GM18498 (cell line): Measurements from ENCODE around the gene ERF.
A peak's percentile ranks its signal among the peaks of the same experiment; 100 is the strongest.
"Not testable (repeated sequence)": the region's sequence is repeated elsewhere in the genome, so short reads cannot be mapped to it uniquely, and the experiment has no call there.

ENCODE experiments used
- ATAC-seq: cut with Tn5 transposase; IDR thresholded peaks from one replicate; pipeline ENCODE4 v1.9.1; 2021; ENCODE audit warnings: mild to moderate bottlenecking, moderate library complexity; ENCODE audit not compliant: unreplicated experiment

The ERF gene

GRCh38 chr19:42276284-42276683, 21.4 kb upstream of the ERF start:
- ATAC-seq, result no peak

DNA sequence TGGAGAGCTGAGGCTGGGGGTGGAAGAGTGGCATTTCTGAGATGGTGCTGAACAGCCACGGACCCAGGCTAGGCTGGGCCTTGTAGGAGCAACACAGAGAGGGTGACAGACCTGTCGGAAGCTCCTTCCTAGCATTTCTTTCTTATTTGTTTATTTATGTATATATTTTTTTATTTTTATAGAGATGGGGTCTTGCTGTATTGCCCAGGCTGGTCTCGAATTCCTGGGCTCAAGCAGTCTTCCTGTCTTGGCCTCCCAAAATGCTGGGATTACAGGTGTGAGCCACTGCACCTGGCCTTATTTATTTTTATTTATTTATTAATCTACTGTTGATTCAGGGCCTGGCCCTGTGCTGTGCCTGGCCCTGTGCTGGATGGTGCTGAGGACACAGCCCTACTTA, 20.6 kb upstream of the ERF start:
- no peak for ATAC-seq

GRCh38 chr19:42275103-42275502, 20.2 kb upstream of the ERF start:
- ATAC-seq, result no peak

DNA sequence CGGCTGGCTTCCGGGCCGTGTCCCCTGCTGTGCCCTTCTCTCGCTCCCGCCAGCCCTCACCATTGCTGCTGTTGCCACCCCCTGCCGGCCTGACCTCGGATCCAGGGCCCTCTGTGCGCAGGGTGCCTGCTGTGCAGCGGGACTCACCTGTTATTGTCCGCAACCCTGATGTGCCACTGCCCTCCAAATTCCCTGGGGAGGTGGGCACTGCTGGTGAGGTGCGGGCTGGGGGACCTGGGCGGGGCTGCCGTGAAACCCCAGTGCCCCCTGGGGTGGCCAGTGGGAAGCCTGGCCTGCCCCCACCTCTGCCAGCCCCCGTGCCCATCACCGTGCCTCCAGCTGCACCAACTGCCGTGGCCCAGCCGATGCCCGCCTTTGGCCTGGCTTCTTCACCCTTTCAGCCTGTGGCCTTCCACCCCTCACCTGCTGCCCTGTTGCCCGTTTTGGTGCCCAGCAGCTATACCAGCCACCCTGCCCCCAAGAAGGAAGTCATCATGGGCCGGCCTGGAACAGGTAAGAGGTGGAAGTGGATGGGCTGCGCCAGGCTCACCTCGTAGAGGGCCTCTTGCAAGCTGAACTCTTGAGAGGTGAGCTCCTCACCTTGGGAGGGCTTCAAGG, 19.2 kb upstream of the ERF start:
- no peak for ATAC-seq

- ATAC-seq, result no peak
Observed at GRCh38 chr19:42273407-42274064, 18.6 kb upstream of the ERF start.

GRCh38 chr19:42272989-42273406, 18.1 kb upstream of the ERF start:
- ATAC-seq, result no peak

- no peak for ATAC-seq
Observed at GRCh38 chr19:42272535-42272897, 17.6 kb upstream of the ERF start.

GRCh38 chr19:42271861-42272534, 17.1 kb upstream of the ERF start:
- ATAC-seq, result no peak

GRCh38 chr19:42271045-42271419, 16.1 kb upstream of the ERF start:
- ATAC-seq, result no peak

GRCh38 chr19:42270346-42271044, 15.6 kb upstream of the ERF start:
- no peak for ATAC-seq

- no peak for ATAC-seq
Observed at GRCh38 chr19:42269478-42270345, 14.8 kb upstream of the ERF start.

GRCh38 chr19:42268704-42269477, 14.0 kb upstream of the ERF start, which contains the start of gene CIC:
Gene CIC, plus strand, starts transcription at chr19:42269252. Its CDS starts 2,532 bp downstream, at chr19:42271784.
- peak; percentile 80 for ATAC-seq

DNA sequence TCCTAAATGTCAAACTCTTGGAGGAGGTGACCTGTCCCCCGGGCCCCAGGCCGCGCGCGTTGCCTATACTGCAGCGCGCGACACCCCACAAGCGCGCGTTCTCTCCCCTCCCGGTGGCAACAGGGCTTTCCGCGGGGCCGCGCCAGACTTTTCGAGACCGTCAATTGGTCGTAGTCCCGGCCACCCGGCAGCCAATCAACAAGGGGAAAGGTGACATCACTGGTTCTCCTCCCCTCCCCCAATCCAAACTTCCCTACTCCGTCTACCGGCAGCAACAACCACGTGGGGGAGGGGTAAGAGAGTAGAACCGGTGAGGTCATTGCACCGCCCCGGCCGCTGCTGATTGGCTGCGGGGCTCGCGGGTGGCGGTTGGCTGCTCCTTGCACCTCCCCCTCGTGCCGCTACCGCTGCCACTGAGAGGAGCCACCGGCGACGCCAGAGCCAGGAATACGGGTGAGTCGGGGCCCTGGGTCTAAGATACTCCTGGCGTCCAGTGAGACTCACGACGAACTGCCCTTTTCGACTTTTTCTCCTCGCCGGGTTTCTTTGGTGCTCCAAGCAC, 13.3 kb upstream of the ERF start:
- ATAC-seq, result peak; percentile 65

DNA sequence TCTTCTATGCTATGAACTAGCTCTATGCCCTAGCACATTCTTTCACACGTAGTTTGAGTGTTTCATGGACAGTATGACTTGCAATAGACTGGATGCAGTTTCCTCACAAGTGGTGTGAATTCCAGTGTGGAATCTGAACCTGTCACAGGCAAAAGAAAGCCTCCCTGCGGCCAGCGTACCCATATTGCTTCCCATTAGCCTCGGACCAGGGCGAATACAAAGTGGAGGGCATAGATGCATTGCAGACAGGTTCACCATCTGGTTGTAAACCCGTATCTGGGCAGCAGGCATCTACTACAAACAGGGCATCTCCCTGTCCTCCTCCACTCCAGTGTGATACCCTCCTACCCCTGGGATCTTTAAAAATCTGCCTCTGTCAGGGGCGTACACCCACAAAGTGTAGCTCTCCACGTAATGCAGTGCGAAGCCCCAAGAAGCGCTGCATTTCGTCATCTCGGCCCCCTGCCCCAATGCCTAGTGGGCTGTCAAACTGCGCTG, 12.8 kb upstream of the ERF start:
- ATAC-seq, result no peak

GRCh38 chr19:42266928-42267603, 12.1 kb upstream of the ERF start:
- ATAC-seq, result not testable (repeated sequence)

DNA sequence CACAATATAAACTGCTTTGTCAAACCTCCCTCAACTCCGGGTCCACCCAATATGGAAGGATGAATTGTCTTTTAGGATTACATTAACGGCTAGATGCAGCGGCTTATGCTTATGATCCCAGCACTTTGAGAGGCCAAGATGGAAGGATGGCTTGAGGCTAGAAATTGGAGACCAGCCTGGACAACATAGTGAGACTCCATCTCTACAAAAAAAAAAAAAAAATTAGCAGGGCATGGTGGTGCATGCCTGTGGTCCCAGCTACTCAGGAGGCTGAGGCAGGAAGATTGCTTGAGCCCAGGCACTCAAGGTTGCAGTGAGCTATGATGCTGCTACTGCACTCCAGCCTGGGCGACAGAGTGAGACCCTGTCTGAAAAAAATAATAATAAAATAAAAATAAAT, 11.2 kb upstream of the ERF start:
- ATAC-seq, result not testable (repeated sequence)

- no peak for ATAC-seq
Observed at GRCh38 chr19:42261763-42262162, 6.8 kb upstream of the ERF start.

DNA sequence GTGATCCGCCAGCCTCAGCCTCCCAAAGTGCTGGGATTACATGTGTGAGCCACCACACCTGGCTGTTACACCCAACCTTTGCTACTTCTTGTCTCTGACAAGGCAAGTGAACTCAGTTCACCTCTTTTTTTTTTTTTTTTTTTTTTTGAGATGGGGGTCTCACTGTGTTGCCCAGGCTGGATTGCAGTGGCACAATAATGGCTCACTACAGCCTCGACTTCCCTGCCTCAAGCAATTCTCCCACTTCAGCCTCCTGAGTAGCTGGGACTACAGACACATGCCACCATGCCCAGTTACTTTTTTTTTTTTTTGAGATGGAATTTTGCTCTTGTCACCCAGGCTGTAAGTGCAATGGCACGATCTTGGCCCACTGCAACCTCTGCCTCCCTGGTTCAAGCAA, 2.9 kb upstream of the ERF start:
- ATAC-seq, result not testable (repeated sequence)
